NCI-H1092 (cell line): ENCODE results near the gene HDAC4.

Experiments used
- DNase-seq: peaks from one replicate; lab custom pipeline; 2025; lab: John Stamatoyannopoulos, UW

HDAC4 gene

DNA sequence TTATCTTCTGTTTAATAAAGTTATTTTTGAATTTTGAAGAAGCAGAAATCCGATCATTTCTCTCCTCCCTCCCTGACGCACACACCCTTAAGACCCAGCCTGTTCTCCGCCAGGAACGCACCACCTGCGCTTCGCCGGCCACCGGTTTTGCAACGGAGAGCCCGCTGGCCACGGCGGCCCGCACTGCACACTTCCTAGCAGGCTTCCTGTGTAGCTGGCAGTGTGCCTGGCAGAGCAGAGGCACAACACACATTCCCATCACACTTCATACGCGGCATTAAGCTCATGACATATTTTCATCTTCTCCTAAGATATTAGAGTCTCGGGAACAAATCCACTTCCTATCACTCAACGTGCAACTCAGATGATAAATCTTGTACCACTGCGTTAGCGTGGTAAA is 148.0 kb downstream of the HDAC4 start:
- DNase-seq: peak; percentile 11

DNA sequence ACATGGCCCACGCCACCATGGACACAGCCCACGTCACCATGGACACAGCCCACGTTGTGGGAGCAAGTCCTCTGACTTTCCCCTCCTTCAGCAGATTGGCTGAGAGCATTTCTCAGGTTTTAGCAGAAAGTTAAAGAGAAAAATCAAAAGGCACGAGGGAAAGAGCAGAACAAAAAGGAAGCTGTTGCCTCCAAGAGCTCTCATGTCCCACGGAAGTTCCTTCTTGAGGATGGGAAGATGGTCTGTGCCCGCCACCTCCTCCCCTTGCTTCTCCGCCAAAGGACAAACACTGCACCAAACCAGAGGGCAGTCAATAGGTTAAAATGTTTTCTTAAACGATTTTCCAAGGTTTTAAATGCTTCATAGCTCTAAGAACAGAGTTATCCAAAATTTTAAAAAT is 148.4 kb downstream of the HDAC4 start:
- DNase-seq: no peak

DNA sequence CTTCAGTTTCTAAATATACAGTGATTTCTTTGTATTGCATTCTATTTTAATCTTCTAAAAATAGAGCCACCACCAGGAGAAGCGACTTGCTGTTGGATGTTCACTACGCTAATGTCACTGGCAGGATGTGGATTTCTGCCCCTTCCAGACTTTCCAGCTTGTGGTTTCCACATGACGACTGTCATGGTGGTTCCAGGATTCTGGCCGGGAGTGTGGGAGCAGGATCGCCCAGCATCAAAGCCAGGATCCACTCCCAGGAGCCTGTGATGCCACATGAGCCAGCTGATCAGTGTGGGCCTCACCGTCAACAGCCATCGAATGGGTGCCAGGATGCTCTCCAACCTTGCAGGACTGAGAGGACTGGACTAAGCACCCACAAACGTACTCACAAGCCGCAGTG is 148.8 kb downstream of the HDAC4 start:
- DNase-seq: no peak

DNA sequence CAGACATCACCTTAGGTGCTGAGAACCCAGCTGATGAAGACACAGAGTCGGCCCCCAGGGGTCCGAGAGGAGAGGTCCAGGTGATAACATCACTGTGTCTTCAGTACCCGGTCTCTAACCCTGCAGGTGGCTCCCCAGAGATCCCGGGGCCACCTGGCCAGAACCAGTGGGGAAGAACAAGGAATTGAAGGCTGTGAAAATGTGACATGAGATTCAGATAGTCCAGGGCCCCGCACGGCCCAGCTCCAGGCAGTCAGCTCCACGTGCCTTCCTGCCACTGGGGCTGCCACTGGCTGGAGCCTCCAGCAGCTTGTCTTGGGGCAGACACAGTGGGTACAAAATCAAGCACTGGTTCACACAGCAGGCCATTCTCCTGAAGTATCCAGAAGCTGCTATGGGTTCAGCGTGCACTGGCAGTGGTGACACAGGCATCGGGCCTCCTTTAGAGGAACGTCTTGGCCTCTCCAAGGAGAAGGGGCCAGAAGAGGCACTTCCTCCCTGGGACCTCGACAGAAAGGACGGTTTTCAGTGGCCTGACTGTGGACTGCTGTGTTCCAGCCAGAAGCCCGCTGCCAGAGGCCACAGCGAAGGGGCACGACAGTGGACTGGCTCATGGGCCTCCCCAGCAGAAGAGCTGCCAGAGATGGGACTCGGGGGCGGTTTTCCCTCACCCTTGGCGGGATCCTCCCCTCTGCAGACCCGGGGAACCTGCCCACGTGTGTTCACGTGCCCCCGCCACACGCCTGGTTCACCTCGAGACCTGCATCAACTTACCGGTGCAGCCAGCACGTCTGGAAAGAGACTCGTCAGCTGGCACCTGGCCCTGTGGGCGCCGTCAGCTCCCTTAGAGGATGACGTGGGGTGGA is 150.4 kb downstream of the HDAC4 start:
- DNase-seq: no peak

DNA sequence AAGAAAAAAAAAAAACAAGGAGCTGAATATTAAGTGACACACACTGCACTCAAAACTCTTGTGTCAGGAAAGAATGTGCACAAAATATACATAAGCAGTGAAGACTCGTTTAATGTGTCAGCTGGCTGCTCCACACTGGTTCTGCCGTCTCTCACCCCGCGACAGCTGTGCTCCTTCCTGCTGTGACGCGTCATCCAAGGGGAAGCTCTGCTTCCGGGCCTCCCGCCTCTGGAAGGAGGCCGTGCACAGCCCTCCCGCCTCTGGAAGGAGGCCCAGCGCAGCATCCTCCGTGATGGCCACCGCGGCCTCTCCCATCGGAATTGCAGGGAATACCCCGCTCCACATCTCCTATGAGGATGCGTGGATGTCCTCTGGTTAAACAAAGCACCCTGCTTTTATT is 151.0 kb downstream of the HDAC4 start:
- no peak for DNase-seq

DNA sequence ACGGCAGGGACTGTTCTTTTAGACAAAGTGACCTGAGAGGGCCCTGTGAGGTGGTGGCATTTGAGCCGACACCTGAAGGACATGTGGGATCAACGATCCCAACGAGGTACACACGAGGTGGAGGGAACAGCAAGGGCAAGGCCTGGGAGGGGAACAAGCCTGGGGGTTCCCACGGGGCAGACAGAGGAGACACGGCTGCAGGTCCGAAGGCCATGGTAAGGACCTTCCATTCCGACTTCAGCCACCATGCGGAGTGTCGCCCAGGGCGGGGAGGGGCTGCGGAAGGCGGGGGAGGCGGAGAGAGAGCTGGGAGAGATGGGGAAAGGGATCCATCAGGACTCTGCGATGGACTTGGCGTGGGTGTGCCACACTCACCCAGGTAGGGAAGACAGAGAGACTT is 151.8 kb downstream of the HDAC4 start:
- no peak for DNase-seq

DNA sequence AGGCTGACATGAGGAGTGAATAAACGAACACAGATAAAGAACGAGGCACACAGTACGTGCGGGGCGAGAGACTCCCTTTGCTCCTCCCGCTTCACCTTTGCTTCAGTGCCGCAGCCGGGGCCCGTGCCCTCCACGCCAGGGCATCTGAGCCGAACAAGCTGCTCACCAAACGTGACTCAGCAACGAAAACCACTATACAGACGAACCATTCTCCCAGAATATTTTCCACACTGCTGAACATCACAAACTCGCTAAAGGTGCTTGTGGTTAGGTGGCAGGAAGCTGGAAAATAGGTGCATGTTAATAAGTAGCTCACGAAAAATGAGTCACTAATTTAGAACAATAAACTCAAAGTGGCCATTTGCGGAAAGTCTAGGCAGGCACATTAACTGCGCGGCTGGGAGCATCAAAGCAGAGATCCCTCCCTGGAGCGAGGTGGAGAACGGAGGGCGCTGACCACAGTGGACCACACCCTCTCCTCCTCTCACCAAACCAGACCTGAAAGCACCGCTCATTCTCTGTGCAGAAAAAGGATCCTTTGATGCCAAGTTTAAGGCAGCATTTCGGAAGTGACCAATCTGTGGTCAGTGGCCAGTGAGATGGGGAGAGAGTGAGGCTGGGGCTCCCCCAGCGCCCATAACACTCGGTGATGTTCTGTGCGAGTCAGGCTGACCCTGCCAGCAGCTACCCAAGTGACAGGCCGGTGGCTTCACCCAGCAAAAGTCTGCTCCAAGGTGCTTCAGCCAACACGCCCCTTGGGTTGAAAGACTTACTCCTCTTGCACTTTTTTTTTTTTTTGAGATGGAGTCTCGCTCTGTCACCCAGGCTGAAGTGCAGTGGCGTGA is 153.2 kb downstream of the HDAC4 start:
- no peak for DNase-seq

DNA sequence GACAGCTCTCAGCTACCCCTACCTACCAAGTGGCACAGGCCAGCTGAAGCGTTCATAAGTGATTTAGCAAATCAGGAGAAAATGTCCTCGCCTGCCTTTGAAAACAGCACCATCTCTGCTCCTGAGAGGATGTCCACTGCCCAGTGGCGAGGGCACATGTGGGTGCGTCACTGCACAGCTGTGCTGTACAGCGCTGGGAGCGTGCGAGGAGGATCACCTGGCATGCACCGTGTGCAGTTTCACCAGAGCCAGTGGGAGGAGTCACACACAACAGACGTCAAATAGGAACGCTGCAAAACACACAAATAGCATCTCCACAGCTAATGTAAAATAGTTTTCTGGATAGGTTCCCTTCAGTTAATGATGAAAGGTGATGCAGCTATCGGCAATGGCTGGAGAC is 154.1 kb downstream of the HDAC4 start:
- no peak for DNase-seq

DNA sequence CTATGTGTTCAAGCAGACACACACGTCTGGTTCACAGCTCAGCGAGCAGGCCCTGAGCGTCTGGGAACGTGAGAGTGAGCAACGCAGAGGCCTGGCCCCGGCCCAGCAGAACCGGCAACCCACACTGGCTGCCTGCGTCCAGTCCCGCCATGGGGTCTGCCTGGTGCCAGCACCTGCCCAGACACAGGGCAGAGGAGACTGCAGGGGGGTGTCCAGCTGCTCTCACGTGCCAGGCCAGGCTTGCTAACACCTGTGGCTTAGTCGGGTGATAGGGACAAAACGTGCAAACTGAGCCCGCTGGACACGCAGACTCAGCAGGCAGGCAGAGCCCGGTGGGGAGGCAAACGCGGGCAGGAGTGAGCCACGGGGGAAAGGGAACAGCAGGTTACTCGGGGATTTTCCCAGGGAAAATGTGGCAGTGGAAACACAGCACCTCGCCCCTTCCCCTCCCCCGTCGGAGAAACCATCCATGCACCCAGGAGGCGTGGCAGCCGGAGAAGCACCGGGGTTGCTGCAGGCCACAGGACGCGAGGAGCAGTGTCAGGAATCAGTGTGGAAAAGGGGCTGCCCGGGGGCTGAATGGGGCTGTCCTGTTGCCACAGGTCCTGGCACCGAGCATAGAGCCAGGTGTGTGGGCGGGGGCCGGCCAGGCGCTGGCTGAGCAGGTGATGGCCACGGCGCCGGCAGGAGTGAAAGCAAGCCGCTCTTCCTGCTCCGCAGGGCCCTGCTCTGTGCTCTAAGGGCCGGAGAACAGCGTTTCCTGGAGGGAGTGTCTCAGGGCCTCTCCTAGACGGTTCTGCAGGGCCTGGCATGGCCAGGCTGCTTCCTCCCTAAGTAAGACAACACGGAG is 154.7 kb downstream of the HDAC4 start:
- peak; percentile 69 for DNase-seq

DNA sequence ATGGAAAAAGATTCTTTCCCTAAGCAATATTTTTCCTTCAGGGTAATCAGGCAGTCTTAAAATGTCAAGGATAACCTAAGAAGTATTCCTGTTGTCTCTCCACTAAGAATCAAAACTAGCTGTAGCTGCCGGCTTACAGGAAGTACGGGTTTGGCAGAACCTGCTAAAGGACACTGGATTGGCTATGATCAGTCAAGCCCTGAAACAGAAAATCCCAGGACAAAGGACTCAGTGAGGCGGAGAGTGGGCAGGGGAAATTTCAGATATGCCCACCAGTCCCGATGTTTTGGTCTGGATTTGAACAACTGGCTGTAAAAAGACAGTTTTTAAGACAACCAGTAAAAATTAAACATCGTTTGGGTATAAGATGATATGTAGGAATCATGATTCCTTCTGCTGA is 155.7 kb downstream of the HDAC4 start:
- DNase-seq: no peak

DNA sequence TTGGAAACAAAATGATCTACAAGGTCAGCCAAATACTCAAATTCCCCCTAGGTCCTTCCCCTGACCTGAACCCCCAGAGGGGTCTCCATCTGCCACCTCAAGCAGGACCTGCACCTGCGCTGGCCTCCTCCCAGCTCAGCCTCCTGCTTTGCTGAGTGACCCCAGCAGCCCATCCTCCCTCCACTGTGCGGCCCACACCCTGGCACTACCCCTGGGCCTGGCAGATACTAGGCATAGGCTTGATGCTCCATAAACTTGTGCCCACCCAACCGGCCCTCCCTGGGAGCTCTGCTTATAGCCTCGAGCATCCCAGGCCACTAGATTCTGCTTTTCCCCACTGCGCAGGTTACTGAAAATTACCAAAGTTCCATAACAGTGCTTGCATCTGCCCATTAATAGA is 156.2 kb downstream of the HDAC4 start:
- DNase-seq: no peak

DNA sequence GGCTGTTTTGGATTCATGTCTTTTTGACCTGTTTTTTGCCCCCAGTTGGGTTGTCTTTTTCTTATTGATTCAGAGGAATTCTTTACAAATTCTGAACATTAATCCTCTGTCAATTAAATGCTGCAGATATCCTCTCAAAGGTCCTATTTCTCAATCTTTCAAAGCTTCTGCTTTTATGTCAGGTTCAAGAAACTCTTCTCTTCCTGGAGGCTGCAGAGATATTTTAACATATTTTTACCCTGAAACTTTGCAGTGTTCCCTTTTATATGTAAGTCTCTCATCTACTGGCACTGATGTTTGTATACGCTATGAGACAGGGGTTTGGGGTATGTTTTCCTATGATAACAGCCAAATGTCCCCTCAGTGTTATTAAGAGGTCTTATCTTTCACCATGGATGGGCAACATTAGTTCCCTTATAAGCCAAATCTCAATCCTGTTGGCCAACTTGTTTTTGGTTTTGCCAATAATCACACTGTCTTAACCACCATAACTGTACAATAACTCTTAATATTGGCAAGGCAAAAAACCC is 159.3 kb downstream of the HDAC4 start:
- no peak for DNase-seq

DNA sequence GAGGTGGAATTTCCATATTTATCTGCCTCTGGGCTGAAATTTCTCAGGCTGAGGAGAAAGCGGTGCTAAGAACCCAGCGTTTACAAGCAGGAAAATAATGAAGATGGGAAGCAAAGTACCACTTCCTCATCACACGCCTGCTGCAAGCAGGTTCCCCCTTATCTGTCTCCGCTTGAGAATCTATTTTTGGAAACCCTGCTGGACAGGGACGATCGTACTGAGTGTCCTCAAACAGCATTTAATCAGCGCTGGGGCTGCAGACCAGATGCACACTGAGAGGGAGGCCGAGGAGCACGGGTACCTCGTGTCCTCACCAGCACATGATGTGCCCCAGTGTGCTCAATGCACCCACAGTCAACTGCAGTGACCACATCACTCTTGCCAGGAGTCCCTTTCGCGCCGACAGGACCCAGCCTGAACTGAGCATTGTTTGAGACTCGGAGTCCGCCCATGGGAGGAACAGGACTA is 160.4 kb downstream of the HDAC4 start:
- no peak for DNase-seq

DNA sequence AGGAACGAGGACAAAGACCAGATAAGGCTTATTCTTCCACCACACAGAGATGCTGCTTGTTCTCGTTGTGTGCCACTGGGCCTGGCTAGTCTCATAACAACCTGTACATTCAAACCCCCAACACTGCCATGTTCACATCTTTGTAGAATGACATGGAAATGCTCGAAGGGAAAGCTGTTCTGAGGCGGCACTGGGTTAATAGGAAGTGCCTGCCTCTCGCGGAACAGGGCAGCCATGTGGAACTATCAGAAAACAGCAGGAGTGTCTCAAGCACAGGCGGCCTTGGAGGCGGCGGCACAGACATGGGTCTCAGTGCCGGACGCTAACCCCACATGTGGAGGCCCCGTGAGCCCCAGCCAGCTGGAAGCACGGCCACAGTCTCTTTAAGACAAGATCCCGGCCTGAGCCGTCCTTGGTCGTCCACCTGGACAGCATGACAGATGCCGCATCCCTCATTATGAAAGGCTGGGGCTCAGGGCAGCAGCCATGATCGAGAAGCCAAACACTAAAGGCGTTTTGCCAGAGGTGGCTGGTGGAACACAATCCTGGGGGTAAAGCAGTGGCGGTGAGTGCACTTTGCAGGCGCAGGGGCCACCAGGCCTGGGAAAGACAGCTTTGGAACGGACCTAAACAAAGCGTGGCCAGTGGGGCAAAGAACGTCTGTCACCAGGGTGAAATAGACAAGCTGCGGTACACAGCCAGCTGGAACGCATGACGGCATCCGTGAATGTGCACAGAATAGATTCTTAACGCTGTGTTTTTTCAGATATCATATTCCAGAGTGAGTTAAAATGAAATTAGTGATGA is 161.0 kb downstream of the HDAC4 start:
- DNase-seq: no peak

DNA sequence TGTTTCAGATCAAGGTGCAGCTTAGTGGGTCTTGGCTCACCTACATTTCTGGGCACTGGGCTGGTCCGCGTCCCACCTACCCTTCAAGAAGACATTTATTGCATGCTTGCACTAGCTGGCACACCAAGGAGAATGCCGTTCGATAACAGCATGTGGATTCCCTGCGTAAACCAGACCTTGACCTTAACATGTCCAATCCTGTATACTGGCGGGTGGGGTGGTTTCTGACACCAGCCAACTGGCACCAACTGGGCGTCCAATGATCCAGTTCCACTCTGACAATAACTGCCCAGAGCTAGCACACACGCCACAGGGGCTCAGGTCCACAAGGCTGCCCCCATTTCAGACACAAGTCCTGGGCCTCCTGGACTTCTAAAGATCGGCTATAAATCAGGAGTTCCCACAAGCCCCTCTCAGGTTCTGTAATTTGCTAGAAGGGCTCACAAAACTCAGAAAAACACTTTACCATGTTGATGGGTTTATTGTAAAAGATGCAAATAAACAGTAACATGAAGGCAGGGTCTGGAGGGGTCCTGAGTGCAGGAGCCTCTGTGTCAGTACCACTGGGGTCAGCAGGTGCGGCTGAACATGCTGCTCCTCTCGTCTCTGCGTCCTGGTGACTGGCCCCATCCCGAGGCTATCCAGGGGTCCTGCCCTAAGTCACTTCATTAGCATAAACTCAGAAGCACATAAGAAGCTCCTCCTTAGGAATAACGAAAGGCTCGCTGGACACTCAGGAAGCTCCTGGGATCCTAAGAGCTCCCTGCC is 161.8 kb downstream of the HDAC4 start:
- DNase-seq: no peak

DNA sequence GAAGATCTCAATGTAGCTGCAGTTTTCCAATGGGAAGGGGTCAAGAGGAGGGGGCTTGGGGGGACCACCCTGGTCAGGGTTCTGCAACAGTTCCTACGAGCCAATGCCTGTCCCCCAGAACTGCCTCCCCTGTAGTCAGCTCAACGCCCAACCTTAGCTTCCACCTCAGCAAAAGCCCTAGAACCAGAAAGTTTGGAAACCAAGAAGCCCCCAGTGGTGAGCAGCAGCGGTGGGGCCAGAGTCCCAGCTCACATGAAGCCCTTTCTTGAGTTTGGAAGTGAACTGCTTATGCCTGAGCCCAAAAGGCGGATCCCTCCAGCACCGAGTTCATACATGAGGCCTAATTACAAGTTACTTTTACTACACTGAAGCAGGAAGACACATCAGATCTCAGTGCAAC is 162.4 kb downstream of the HDAC4 start:
- no peak for DNase-seq

DNA sequence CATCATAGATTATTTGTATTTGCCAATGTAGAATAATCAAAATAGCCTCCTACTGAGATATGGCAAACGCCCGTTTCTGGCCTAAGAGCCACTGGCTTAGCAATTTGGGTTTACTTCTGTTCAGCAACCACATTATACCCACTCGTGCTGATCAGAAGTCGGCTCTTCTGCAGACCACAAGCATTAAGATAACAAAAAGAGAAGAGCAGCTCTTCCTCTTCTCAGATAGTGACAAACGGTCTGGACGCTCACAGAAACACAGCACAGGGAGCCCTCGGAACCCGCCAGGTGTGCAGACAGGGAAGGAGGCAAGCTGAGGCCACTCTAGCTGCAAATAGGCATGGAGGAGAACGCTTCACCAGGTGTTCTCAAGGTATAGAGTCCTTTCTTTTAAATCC is 164.0 kb downstream of the HDAC4 start:
- no peak for DNase-seq

DNA sequence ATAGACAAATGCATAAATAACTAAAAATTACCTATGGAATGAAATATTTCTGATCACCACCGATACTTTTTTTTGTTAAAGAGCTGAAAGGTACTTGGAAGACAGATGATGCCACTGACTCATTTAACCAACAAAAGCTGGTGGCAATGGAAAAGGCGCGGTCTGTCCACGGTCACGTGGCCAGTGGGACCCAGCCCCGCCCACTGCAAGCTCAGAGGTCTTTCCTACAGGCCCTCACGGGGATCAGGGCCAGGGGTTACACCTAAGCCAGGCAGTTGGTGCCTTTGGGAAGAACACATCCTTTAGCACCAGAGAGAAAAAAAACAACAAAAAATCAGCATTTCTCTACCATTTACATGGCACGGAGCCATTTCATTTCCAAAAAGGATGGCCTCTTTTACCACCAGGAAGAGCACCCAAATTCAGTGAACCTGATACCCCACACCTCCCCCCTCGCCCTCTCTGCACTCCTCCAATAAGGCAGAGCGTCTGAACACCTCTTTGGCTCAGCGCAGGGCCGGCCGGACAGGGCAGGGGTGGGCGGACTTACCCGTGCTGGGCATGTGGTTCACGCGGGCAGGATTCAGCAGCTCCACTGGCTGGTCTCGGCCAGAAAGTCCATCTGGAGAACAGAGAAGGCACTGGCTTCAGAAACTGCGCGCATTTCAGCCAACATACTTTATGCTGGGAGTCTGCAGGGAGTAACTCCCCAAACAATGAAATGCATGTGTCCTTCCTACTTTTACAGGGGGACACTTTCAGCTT is 164.6 kb downstream of the HDAC4 start:
- DNase-seq: no peak

DNA sequence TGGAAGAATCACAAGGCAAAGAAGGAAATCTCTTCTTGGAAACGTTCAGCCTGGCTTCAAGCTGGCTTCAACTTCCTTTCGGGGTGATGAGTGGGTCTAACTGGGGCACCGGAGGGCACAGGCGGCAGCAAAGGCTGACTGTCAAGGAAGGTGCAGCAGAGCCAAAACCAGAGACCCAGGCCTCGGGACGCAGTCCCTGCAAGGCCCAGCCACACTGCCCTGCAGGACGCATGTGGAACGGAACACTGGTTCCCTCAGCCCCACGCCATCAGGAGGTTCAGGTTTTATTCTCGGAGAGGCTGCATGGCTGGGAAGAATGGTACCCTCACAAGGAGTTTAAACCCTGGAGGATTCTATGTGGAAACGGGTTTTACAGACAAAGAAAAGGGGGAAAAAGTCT is 165.5 kb downstream of the HDAC4 start:
- no peak for DNase-seq
